MCF 10A (cell line): Measurements from ENCODE around the gene PACSIN2. TPM values are rescaled to one million over a fixed set of nuclear protein-coding genes. Genes with fewer than 3 reads are reported as not detected.

Experiments
- BruUV-seq: library from RNA; stranded (reverse); fragments of 400-500 nt; replicated peaks from 2 replicates; lab custom pipeline; 2021; lab: Mats Ljungman, UMichigan
- CTCF ChIA-PET: fragments of 300-600 bp; sonication (Branson Sonifier 250); formaldehyde crosslinking; extraction: SDS; loops from one replicate; lab custom pipeline; 2021; ENCODE audit warnings: antibody characterized with exemption, inconsistent platforms; lab: Yijun Ruan, JAX
- POLR2A ChIA-PET: fragments of 300-600, 350-650 bp; sonication (Branson Sonifier 250); formaldehyde crosslinking; extraction: SDS; loops from one replicate; lab custom pipeline; 2020; ENCODE audit warnings: antibody characterized with exemption, inconsistent platforms; lab: Yijun Ruan, JAX
- DNase-seq: peaks from one replicate; pipeline ENCODE4 v3.0.0-alpha.2; 2018; ENCODE audit not compliant: unreplicated experiment
- H3K27ac Mint-ChIP-seq: one replicate; pipeline ENCODE4 v1.8.0; 2022; ENCODE audit warnings: mild to moderate bottlenecking, low read depth, mixed read lengths; ENCODE audit not compliant: unreplicated experiment
- H3K27me3 Mint-ChIP-seq: one replicate; pipeline ENCODE4 v1.8.0; 2022; ENCODE audit warnings: mixed read lengths; ENCODE audit not compliant: insufficient read depth, unreplicated experiment
- H3K36me3 Mint-ChIP-seq: one replicate; pipeline ENCODE4 v1.8.0; 2022; ENCODE audit warnings: mild to moderate bottlenecking, moderate library complexity, mixed read lengths; ENCODE audit not compliant: insufficient read depth, unreplicated experiment
- H3K4me1 Mint-ChIP-seq: one replicate; pipeline ENCODE4 v1.8.0; 2022; ENCODE audit warnings: mixed read lengths; ENCODE audit not compliant: insufficient read depth, unreplicated experiment
- H3K4me3 Mint-ChIP-seq: one replicate; pipeline ENCODE4 v1.8.0; 2022; ENCODE audit warnings: mild to moderate bottlenecking, moderate library complexity, mixed read lengths; ENCODE audit not compliant: unreplicated experiment
- H3K9me3 Mint-ChIP-seq: one replicate; pipeline ENCODE4 v1.8.0; 2022; ENCODE audit warnings: mixed read lengths; ENCODE audit not compliant: unreplicated experiment
- CTCF ChIP-seq: fragments of 200-600 bp; IDR thresholded peaks from one replicate; pipeline ENCODE4 v1.8.0; 2022; ENCODE audit warnings: antibody characterized with exemption, mild to moderate bottlenecking; ENCODE audit not compliant: unreplicated experiment
- intact Hi-C: fragments of 100-400 bp; cut with micrococcal nuclease; formaldehyde crosslinking; loops from 2 replicates; pipeline ENCODE4 v1.14.1; 2022
- total RNA-seq: library from RNA; stranded (reverse); gene quantifications from 2 replicates; pipeline ENCODE4 v1.2.3, GENCODE V29; 2022

PACSIN2 gene
- total RNA-seq, 1 experiment from 2014 or later = 67.3 TPM

DNA sequence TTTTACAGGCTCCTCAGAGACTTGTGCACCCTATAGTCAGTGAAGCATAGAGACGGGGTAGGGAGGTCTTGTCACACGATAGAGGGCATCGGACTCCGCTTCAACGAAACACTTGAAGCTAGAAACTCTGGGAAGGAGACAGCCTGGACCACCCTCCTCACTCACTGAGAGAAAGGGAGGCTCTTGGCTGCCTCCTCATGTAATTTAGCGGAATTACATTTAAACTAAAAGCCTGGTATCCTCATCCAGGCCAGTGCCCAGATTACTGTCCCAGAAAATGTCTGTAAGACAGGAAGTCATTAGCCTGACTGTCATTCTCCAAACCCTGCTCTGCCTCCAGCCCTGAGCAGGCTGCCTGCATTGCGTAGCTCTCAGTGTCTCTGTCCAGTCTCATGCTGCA lies 38.2 kb upstream of the PACSIN2 start:
- no peak for TF ChIP-seq CTCF
- Mint-ChIP-seq H3K4me1 (no peaks in the 10 kb centered on the region), H3K9me3 (no peaks in the 10 kb centered on the region), H3K36me3 (no peaks in the 10 kb centered on the region), H3K4me3 (no peak overlapping the region), H3K27ac (no peak overlapping the region), H3K27me3 (no peaks in the 10 kb centered on the region)
- no TSS peak for BruUV-seq
- intact Hi-C loops = no loop called here
- no peak for DNase-seq
- ChIA-PET CTCF (interaction anchor here (0.8 kb wide), 1 partner anchor 19 kb away, joined by 3 read pairs; no protein-coding TSS in a partner anchor), POLR2A (interaction anchor here (1.6 kb wide), 1 partner anchor 12 kb away, joined by 4 read pairs; no protein-coding TSS in a partner anchor)

GRCh38 chr22:43050995-43051394 lies 36.0 kb upstream of the PACSIN2 start:
- POLR2A ChIA-PET = interaction anchor here (1.2 to 1.5 kb wide), 2 partner anchors 9 to 56 kb away, joined by 3 to 5 read pairs; no protein-coding TSS in a partner anchor
- H3K27ac Mint-ChIP-seq = no peak overlapping the region
- no peaks in the 10 kb centered on the region for H3K27me3 Mint-ChIP-seq
- no peaks in the 10 kb centered on the region for H3K36me3 Mint-ChIP-seq
- CTCF ChIA-PET = interaction anchor here (1.2 kb wide), 1 partner anchor 17 kb away, joined by 4 read pairs; no protein-coding TSS in a partner anchor
- DNase-seq = no peak
- TF ChIP-seq CTCF = no peak
- H3K4me1 Mint-ChIP-seq = no peaks in the 10 kb centered on the region
- H3K9me3 Mint-ChIP-seq = no peaks in the 10 kb centered on the region
- intact Hi-C loops = no loop called here
- BruUV-seq = no TSS peak
- H3K4me3 Mint-ChIP-seq = no peak overlapping the region

GRCh38 chr22:43047605-43048004 lies 32.7 kb upstream of the PACSIN2 start:
- no peaks in the 10 kb centered on the region for H3K36me3 Mint-ChIP-seq
- no peaks in the 10 kb centered on the region for H3K9me3 Mint-ChIP-seq
- no peaks in the 10 kb centered on the region for H3K4me1 Mint-ChIP-seq
- POLR2A ChIA-PET = no interaction called here
- no peak for DNase-seq
- no peak for TF ChIP-seq CTCF
- CTCF ChIA-PET = interaction anchor here (0.5 to 2.0 kb wide), 2 partner anchors 13 to 31 kb away, joined by 3 to 6 read pairs; no protein-coding TSS in a partner anchor
- H3K27me3 Mint-ChIP-seq = no peaks in the 10 kb centered on the region
- H3K4me3 Mint-ChIP-seq = no peak overlapping the region
- intact Hi-C loops = no loop called here
- no TSS peak for BruUV-seq
- no peak overlapping the region for H3K27ac Mint-ChIP-seq

DNA sequence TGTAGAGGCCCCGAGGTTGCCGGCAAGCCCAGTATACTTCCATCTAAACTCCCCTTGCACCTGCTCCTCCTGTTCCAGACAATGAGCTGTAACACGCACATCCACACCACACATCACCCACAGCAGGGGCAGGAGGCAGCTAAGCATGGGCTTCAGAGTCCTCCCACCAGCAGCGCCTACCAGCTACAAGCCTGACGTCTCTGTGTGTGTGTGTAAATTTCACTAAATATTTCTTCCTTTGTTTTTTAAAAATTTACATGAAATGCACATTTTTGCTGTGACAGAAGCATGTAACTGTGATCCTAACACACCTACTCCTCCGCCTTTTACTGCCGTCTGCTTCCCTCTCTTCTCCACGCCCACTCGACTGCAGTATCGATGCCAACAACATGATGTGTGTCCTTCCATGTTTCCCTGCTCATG lies 29.4 kb upstream of the PACSIN2 start:
- ChIA-PET POLR2A (no interaction called here), CTCF (interaction anchor here (1.3 kb wide), 1 partner anchor 177 kb away, joined by 3 read pairs; no protein-coding TSS in a partner anchor)
- H3K27me3 Mint-ChIP-seq = no peaks in the 10 kb centered on the region
- no peak for TF ChIP-seq CTCF
- H3K9me3 Mint-ChIP-seq = no peaks in the 10 kb centered on the region
- no peak for DNase-seq
- no peaks in the 10 kb centered on the region for H3K36me3 Mint-ChIP-seq
- no peak overlapping the region for H3K27ac Mint-ChIP-seq
- no peaks in the 10 kb centered on the region for H3K4me1 Mint-ChIP-seq
- intact Hi-C loops = no loop called here
- BruUV-seq = no TSS peak
- no peak overlapping the region for H3K4me3 Mint-ChIP-seq
